Activated B cell treated with CpG ODN at 0.5 μM for 24 hours (primary cell): ENCODE data around the gene ZBTB4. TPM values are rescaled to one million over a fixed set of nuclear protein-coding genes. Genes with fewer than 3 reads are reported as not detected.

Experiments used
- ATAC-seq: fragments of 200-7000 bp; cut with Tn5 transposase; one replicate; pipeline ENCODE4 v1.10.0; 2021; ENCODE audit warnings: low read depth, mild to moderate bottlenecking, moderate library complexity
- CTCF ChIA-PET: fragments of 350-600 bp; sonication (Branson Sonifier 250); formaldehyde crosslinking; loops from one replicate; lab custom pipeline; 2021; ENCODE audit warnings: antibody characterized with exemption; lab: Charles Lee
- POLR2A ChIA-PET: fragments of 350-600 bp; sonication (Branson Sonifier 250); formaldehyde crosslinking; loops from one replicate; lab custom pipeline; 2021; ENCODE audit warnings: antibody characterized with exemption; lab: Charles Lee
- DNase-seq: peaks from one replicate; pipeline ENCODE4 v3.0.0; 2022
- H3K27ac Mint-ChIP-seq: one replicate; pipeline ENCODE4 v1.8.0; 2020; ENCODE audit warnings: mixed read lengths
- H3K27me3 Mint-ChIP-seq: one replicate; pipeline ENCODE4 v1.8.0; 2021; ENCODE audit warnings: mixed read lengths
- H3K36me3 Mint-ChIP-seq: one replicate; pipeline ENCODE4 v1.8.0; 2021; ENCODE audit warnings: low read depth, mixed read lengths
- H3K4me1 Mint-ChIP-seq: one replicate; pipeline ENCODE4 v1.8.0; 2021; ENCODE audit warnings: mixed read lengths
- H3K4me3 Mint-ChIP-seq: one replicate; pipeline ENCODE4 v1.8.0; 2020; ENCODE audit warnings: mild to moderate bottlenecking, mixed read lengths
- H3K9me3 Mint-ChIP-seq: one replicate; pipeline ENCODE4 v1.8.0; 2020; ENCODE audit warnings: mixed read lengths
- CTCF ChIP-seq: fragments of 200-600 bp; IDR thresholded peaks from one replicate; pipeline ENCODE4 v1.8.0; 2022; ENCODE audit warnings: antibody characterized with exemption, mild to moderate bottlenecking
- intact Hi-C: fragments of 100-400 bp; cut with micrococcal nuclease; formaldehyde crosslinking; loops from one replicate; pipeline ENCODE4 v1.15.1; 2024
- total RNA-seq: library from RNA; stranded (reverse); gene quantifications from 2 replicates; pipeline ENCODE4 v1.2.3, GENCODE V29; 2022

Gene ZBTB4
- total RNA-seq, 1 donor from 2014 or later = 30.5 TPM

- DNase-seq = no peak
- peaks cover 95% of the 10 kb centered on the region for H3K36me3 Mint-ChIP-seq
- no peaks in the 10 kb centered on the region for H3K9me3 Mint-ChIP-seq
- no peak overlapping the region for H3K4me3 Mint-ChIP-seq
- intact Hi-C loops = no loop called here
- POLR2A ChIA-PET = no interaction called here
- TF ChIP-seq CTCF = no peak
- no peak for ATAC-seq
- H3K4me1 Mint-ChIP-seq = no peaks in the 10 kb centered on the region
- no peak overlapping the region for H3K27ac Mint-ChIP-seq
- CTCF ChIA-PET = interaction anchor here (0.6 to 1.8 kb wide), 2 partner anchors 49 to 51 kb away, joined by 3 to 8 read pairs; partner anchors contain the start of genes SENP3 and TNFSF13
- no peaks in the 10 kb centered on the region for H3K27me3 Mint-ChIP-seq
These were observed 30.5 kb upstream of the ZBTB4 start for GRCh38 chr17:7509937-7510336.

- POLR2A ChIA-PET = no interaction called here
- Mint-ChIP-seq H3K4me3 (no peak overlapping the region), H3K9me3 (no peaks in the 10 kb centered on the region), H3K4me1 (no peaks in the 10 kb centered on the region), H3K27ac (no peak overlapping the region), H3K36me3 (peaks cover 91% of the 10 kb centered on the region), H3K27me3 (no peaks in the 10 kb centered on the region)
- TF ChIP-seq CTCF = no peak
- ATAC-seq = no peak
- intact Hi-C loops = no loop called here
- DNase-seq = no peak
- CTCF ChIA-PET = interaction anchor here (1.8 kb wide), 1 partner anchor 52 kb away, joined by 8 read pairs; the partner anchor contains the start of gene SENP3
These were observed 29.4 kb upstream of the ZBTB4 start for GRCh38 chr17:7508846-7509245.

GRCh38 chr17:7508145-7508544 is 28.7 kb upstream of the ZBTB4 start:
- DNase-seq = no peak
- Mint-ChIP-seq H3K27ac (no peak overlapping the region), H3K9me3 (no peaks in the 10 kb centered on the region), H3K27me3 (no peaks in the 10 kb centered on the region), H3K4me1 (no peaks in the 10 kb centered on the region), H3K36me3 (peaks cover 91% of the 10 kb centered on the region), H3K4me3 (no peak overlapping the region)
- intact Hi-C loops = no loop called here
- no peak for ATAC-seq
- CTCF ChIA-PET = interaction anchor here (1.2 to 1.8 kb wide), 3 partner anchors 14 to 71 kb away, joined by 3 to 8 read pairs (median 3); partner anchors contain the start of gene SENP3
- POLR2A ChIA-PET = no interaction called here
- TF ChIP-seq CTCF = no peak

- intact Hi-C loops = no loop called here
- POLR2A ChIA-PET = no interaction called here
- H3K36me3 Mint-ChIP-seq = peaks cover 86% of the 10 kb centered on the region
These were observed 24.1 kb upstream of the ZBTB4 start for GRCh38 chr17:7503521-7503920.

GRCh38 chr17:7502987-7503386 is 23.6 kb upstream of the ZBTB4 start:
- ChIA-PET CTCF (interaction anchor here (1.0 to 1.6 kb wide), 4 partner anchors 10 to 147 kb away, joined by 3 to 9 read pairs (median 6); no protein-coding TSS in a partner anchor), POLR2A (interaction anchor here (0.8 kb wide), 1 partner anchor 76 kb away, joined by 3 read pairs; the partner anchor contains the start of gene CD68)
- DNase-seq (no peak), ATAC-seq (no peak)
- Mint-ChIP-seq H3K4me1 (no peaks in the 10 kb centered on the region), H3K27ac (no peak overlapping the region), H3K9me3 (no peaks in the 10 kb centered on the region), H3K4me3 (no peak overlapping the region), H3K36me3 (peaks cover 86% of the 10 kb centered on the region), H3K27me3 (no peaks in the 10 kb centered on the region)
- no peak for TF ChIP-seq CTCF
- intact Hi-C loops = no loop called here

More at GRCh38 chr17:7503521-7503920, 24.1 kb upstream of the ZBTB4 start:
- CTCF ChIA-PET = interaction anchor here (0.8 to 1.6 kb wide), 4 partner anchors 9 to 147 kb away, joined by 3 to 9 read pairs (median 5); no protein-coding TSS in a partner anchor
- ATAC-seq = no peak
- H3K27ac Mint-ChIP-seq = no peak overlapping the region
- DNase-seq = no peak
- H3K4me3 Mint-ChIP-seq = no peak overlapping the region
- H3K9me3 Mint-ChIP-seq = no peaks in the 10 kb centered on the region
- no peaks in the 10 kb centered on the region for H3K27me3 Mint-ChIP-seq
- TF ChIP-seq CTCF = no peak
- no peaks in the 10 kb centered on the region for H3K4me1 Mint-ChIP-seq
